IPS DF 19.7 (cell line): ENCODE results near the gene RGPD5.
"Not testable (repeated sequence)": the region's sequence is repeated elsewhere in the genome, so short reads cannot be mapped to it uniquely, and the experiment has no call there.

Source experiments
- DNase-seq: peaks from one replicate; pipeline ENCODE4 v3.0.0-alpha.2; 2013; ENCODE audit warnings: low read depth, low spot score

RGPD5 gene

GRCh38 chr2:109893736-109894135 is 99.6 kb downstream of the RGPD5 start:
- DNase-seq, result not testable (repeated sequence)

- DNase-seq, result not testable (repeated sequence)
Observed at GRCh38 chr2:109894141-109894540, 100.0 kb downstream of the RGPD5 start.

DNA sequence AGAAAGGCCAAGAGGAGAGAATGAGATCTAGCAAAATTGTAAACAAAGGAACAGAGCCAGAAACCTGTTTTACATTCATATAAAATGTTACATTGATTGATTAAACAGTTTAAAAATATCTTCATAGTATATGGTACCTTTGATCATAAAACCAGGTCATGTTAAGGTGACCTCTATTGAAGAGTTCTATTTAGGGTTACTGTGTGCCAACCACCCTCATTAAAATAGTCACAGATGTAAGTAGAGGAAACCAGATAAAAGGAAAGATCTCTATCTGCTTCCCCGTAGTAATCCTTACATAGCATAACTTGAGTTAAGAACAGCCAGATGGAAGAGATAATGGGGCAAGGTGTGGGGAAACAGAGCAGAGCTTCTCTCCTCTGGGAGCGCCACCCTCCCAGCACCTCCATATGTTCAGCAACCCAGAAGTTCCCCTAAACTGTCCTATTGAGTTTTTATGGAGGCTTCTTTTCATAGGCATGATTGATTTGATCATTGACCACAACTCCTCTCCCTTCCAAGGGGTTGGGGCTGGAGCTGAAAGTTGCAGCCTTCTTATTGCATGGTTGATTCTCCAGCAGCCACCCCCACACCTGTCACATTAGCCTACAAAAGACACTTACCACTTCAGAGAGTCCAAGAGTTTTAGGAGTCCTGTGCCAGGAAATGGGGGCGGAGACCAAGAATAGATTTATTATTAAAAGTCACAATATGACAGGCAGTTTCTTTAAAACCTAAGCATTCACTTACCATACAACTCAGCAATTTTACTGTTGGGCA is 101.2 kb downstream of the RGPD5 start:
- not testable (repeated sequence) for DNase-seq

- DNase-seq, result not testable (repeated sequence)
Observed at GRCh38 chr2:109896212-109896611, 102.1 kb downstream of the RGPD5 start.

DNA sequence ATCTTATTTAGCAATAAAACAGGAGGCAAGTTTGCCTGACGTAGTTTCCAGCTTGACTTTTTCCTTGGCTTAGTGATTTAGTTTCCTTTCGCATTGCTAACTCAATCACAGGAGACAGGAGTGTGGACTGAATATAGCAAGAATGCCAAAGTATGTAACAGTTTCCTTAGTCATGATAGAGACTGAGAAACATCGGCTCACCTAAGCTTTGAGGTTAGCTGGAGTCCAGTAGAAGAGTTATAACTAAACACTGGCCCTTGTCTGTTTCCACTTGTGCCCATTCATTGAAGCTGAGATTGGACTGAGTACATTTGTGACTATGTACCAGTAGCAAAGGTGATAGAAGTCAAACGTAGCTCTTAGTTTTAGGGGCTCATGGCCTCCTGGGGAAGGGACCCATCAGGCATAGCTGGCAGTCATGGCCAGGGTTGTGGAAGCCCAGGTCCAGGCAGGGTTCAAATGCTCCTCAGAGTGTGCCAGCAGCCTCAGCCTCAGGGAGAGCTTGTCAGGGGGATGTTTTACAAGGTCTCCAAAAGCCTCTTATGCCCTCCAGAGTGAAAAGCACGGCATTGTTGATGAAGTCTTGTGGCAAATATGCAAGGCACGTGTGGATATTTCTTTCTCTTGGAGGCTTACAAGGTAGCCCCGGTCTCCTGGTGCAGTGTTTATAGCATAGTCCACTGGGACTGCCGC is 103.8 kb downstream of the RGPD5 start:
- DNase-seq, result not testable (repeated sequence)

GRCh38 chr2:109898462-109899336 is 104.6 kb downstream of the RGPD5 start, which contains the start of gene LIMS3:
TSS of gene LIMS3 (plus strand) at chr2:109898688. CDS start at chr2:109898729, 41 bp downstream.
- not testable (repeated sequence) for DNase-seq

DNA sequence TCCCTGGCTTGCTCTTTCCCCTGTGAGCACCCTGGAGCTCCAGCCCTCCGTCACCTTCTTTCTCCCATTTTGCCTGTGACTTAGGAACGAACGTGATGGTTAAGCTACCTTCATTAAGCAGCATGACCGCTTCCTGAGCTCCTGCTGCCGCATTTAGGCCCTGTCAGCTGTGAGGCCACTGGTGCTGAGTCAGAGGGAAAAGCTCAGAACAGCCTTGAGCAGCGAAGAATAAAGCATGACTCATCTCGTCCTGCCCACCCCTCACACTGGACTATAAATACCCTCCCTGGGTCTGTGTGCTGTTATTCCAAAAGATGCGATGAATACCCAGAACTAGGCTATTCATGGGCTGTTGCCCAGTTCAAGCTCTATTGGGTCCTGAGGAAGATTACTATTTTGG is 111.7 kb downstream of the RGPD5 start:
- not testable (repeated sequence) for DNase-seq
